HPDE6-E6E7 (cell line): ENCODE data around the gene ZIC1.

Experiments used
- DNase-seq: peaks from one replicate; pipeline ENCODE4 v3.0.0; 2011; ENCODE audit warnings: missing footprints; ENCODE audit errors: extremely low spot score

Gene ZIC1

GRCh38 chr3:147395899-147396711 lies 13.1 kb upstream of the ZIC1 start:
- DNase-seq = no peak

GRCh38 chr3:147396712-147397046 lies 12.5 kb upstream of the ZIC1 start:
- no peak for DNase-seq

GRCh38 chr3:147397155-147397874 lies 11.8 kb upstream of the ZIC1 start:
- no peak for DNase-seq

- no peak for DNase-seq
These were observed 11.0 kb upstream of the ZIC1 start for GRCh38 chr3:147397875-147398812.

GRCh38 chr3:147398813-147399534 lies 10.2 kb upstream of the ZIC1 start:
- peak; percentile 72 for DNase-seq

GRCh38 chr3:147400111-147400510 lies 9.1 kb upstream of the ZIC1 start:
- no peak for DNase-seq

GRCh38 chr3:147400999-147401398 lies 8.2 kb upstream of the ZIC1 start:
- DNase-seq = no peak

GRCh38 chr3:147401421-147401820 lies 7.7 kb upstream of the ZIC1 start:
- no peak for DNase-seq

- no peak for DNase-seq
These were observed 7.0 kb upstream of the ZIC1 start for GRCh38 chr3:147402159-147402558.

GRCh38 chr3:147403511-147403910 lies 5.7 kb upstream of the ZIC1 start:
- no peak for DNase-seq

- no peak for DNase-seq
These were observed 5.0 kb upstream of the ZIC1 start for GRCh38 chr3:147404000-147404799.

GRCh38 chr3:147404800-147405230 lies 4.3 kb upstream of the ZIC1 start:
- DNase-seq = no peak

GRCh38 chr3:147405231-147406027 lies 3.7 kb upstream of the ZIC1 start:
- no peak for DNase-seq

- no peak for DNase-seq
These were observed 2.9 kb upstream of the ZIC1 start, which contains the start of gene ZIC4 for GRCh38 chr3:147406028-147406931. TSS of gene ZIC4 (minus strand) at chr3:147406543. CDS start at chr3:147402797, 3,746 bp downstream.

- no peak for DNase-seq
These were observed 2.1 kb upstream of the ZIC1 start for GRCh38 chr3:147407114-147407497.

GRCh38 chr3:147407498-147408187 lies 1.5 kb upstream of the ZIC1 start:
- no peak for DNase-seq

- no peak for DNase-seq
These were observed 721 bp upstream of the ZIC1 start for GRCh38 chr3:147408188-147409100.
